Activated T-cell treated with anti-CD3 and anti-CD28 coated beads for 48 hours (primary cell): ENCODE data around the gene OR8B3.
"Not testable (repeated sequence)": the region's sequence is repeated elsewhere in the genome, so short reads cannot be mapped to it uniquely, and the experiment has no call there.

ENCODE experiments used
- DNase-seq: peaks from one replicate; pipeline ENCODE4 v3.0.0-alpha.2; 2020; ENCODE audit warnings: low read depth

Gene OR8B3, protein sequence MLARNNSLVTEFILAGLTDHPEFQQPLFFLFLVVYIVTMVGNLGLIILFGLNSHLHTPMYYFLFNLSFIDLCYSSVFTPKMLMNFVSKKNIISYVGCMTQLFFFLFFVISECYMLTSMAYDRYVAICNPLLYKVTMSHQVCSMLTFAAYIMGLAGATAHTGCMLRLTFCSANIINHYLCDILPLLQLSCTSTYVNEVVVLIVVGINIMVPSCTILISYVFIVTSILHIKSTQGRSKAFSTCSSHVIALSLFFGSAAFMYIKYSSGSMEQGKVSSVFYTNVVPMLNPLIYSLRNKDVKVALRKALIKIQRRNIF

DNA sequence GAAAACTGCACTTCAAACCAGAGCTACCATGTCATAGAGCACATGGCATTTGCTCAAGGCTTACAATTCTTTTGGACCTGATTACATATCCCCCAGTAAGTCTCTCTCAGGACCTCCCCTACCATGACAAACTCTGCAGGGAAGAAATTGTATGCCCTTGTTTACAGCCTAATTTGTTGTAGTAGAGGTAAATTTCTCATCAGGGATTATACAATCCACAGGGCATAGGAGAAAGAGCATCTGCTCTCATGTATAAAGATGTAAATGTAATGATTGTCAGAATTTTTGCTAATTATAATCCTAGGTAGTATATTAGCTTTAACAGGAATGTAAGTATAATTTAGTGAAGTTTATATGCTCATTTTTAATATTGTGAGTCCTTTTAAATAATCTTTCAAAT is at the start of gene OR8B3:
TSS of gene OR8B3 (minus strand) at position 101 of the 400 bp plus-strand sequence. CDS start 1,673 bp downstream, outside the sequence.
- no peak for DNase-seq

DNA sequence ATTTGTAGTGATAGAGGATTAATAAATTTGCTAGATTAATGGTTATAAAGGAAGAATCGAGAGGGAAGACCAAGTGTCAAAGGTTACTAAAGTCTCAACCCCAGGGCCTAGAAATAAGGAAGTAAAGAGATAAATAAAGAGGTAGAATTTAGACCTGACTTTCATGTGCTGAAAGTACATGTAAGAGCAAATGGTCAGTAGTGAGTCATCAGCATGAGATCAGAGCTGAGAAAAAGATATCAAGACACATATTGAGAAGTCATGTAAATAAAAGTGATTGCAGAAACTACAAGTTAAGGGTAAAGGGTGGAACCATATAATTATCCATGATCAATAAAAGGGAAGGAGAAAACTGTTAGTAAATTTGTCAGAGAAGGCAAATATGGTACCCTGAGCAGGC is 48.1 kb upstream of the OR8B3 start:
- no peak for DNase-seq

DNA sequence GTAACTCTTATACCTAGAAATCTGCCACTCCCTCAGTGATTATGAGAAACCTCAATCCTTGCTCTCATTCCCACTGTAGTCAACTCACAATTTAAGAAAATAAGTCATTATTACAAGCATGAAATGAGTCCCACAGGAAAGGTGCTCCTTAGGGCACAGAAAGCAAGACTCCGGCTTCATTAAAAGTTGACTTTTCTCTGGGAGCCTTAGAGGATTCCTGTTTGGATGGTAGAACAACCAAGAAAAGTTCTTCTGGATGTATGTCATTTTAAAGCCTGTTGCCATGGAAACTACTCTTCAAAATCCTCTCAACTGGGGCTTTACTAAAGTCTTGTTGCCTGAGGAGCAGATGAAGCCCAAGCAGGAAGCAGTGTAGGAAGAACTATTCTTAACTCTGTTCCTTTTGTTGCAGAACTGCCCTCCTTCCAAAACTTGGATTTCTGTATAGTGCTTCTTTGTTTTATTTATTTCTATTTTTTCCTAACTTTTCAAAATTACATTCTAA is 46.9 kb upstream of the OR8B3 start, which contains the start of gene OR8B8:
TSS of gene OR8B8 (minus strand) at position 51 of the 505 bp plus-strand sequence. CDS start 4,611 bp downstream, outside the sequence.
- DNase-seq = no peak

DNA sequence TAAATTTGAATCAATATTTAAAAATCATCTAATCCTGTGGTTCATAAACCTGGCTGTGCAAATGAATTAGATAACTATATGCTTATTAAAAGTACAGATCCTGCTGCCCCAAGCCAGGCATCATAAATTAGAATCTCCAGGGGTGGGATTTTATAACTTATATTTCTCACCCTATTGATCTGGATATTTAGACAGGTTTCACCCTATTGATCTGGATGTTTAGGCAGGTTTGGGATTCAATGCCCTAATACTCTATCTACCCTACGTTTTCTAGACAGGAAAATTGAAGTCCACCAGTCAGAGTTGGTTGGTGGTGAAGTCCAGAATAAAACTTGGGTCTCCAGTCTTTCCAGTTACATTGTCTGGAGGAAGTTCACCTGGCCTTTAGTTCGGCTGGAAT is 44.0 kb upstream of the OR8B3 start:
- no peak for DNase-seq

DNA sequence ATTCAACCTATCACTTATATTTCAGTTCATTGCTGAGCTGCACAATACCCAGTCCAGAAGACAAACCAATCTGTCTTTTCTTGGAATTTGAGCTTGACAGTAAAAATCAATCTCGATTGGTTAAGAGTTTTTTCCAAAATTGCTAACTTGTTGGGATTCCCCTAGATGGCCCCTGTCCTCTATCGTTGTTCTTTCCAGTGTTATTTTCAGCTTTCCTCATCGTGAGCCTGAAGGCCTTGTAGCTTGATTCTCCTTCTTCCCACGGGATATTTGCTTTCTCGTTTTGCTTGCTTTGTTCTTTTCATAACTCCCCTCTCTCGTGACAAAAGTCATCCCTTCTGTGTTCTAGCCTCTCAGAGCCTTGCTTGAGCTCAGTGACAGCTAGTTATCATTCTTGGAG is 43.6 kb upstream of the OR8B3 start:
- DNase-seq = no peak

DNA sequence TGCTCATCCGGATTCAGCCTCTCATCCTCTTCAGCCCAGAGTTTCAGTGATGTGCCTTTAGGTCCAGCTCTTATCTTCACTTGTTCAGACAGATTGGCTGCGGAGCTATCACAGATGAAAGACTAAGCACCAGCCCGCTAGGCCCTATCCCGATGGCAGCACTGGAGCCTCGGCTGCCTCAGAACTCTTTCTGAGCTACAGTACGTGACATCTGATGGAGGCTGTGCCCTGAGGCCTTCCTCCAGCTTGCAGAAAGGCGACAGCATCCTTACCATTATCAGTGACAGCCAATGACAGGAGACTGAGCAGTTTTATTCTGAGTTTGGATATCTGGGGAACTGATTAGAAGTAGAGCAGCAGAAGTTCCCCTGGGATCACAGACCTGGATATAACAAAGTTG is 42.7 kb upstream of the OR8B3 start:
- DNase-seq = no peak

DNA sequence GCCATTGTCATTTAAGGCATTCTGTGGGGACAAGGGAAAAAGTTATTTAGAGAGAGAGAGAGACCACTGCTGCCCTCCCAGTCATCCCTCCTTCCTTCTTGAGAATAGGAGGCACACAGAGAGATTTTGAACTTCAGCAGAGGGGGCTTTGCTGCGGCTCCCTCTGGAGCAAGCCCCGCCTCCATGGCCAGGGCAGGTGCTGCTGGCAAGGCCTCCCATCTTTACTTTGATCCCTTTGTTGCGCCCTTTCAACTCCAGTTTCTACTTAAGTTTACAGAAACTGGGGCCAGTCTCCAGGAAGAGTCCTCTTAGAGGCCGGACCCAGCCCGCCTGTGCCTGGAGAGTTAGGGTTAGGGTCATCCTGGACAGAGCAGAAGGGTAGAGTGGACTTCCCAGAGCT is 42.3 kb upstream of the OR8B3 start:
- no peak for DNase-seq

DNA sequence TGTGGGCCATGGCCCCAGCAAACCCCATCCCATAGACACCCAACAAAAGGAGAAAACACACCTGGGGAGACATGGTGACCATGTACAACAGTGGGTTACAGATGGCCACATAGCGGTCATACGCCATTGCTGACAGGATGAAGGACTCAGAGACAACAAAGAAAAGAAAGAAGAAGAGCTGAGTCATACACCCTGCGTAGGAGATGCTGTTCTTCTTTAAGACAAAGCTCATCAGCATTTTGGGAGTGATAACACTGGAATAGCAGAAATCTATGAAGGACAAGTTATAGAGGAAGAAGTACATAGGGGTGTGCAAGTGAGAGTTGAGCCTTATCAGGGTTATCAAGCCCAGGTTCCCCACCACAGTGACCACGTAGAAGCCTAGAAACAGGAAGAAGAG is 41.8 kb upstream of the OR8B3 start:
- no peak for DNase-seq

DNA sequence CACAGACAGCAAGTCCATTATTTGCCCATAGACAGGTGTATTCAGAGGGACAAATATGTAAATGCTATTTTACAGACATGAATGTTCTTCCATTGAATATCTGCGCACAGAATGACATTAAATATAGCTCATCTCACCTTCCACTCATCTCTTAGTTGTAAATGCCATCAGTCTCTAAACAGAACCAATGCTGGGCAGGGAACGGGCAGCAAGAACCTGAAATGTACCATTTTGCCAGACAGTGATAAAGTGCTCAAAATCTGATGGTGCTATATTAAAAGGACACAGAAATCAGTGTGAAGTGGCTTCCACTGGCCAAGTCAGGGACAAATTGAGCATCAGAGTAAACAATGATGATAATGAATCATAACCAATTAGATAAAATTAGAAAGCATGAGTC is 35.9 kb upstream of the OR8B3 start:
- no peak for DNase-seq

DNA sequence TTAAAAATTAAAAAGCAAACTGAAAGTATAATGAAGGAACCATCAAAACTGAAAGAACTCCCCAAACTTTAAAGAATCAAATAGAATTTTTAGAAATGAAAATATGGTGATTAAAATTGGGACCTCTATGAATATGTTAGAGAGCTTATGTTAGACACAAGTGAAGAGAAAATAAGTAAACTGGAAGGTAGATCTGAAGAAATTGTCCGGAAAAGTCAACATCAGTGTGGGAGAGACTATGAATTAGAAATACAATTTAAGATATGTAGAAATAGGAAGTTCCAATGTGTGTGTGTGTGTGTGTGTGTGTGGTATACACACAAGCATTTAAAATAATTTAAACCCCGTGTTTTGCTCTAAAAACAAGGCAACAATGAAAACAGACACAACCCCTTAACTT is 30.8 kb upstream of the OR8B3 start:
- no peak for DNase-seq

DNA sequence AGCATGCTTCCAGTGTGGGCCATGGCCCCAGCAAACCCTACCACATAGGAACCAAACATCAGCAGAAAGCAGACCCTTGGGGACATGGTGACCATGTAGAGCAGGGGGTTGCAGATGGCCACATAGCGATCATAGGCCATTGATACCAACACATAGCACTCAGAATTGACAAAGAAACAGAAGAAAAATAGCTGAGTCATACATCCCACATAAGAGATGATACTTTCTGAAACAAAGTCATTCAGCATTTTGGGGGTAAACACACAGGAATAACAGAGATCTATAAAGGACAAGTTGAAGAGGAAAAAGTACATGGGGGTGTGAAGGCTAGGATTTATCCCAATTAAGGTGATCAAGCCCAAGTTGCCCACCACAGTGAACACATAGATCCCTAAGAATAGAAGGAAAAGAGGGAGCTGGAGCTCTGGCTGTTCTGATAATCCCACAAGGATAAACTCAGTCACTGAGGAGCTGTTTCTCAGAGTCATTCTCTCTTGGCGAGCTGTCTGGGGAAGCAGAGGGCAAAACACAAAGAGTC is 25.6 kb upstream of the OR8B3 start, which contains the start of gene OR8B4:
TSS of gene OR8B4 (minus strand) at position 488 of the 538 bp plus-strand sequence. CDS start at position 488, 0 bp downstream.
- DNase-seq = no peak

DNA sequence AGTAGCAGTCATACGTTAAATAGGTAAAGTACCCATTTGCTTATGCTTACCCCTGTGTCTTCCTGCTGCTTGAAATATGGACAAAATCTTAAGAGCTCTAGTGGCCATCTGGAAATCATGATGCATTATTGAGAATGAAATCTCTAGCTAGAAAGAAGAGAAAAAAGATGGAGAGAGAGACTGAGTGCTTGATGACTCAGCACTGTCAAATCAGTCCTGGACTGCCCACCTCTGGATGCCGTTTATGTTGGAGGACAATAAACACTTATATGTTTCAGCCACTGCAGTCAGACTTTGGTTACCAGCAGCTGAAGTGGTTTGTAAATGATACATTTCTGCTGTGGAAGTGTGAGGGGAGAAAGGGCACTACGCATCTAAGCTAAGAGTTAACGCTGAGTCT is 22.2 kb upstream of the OR8B3 start:
- DNase-seq = no peak

DNA sequence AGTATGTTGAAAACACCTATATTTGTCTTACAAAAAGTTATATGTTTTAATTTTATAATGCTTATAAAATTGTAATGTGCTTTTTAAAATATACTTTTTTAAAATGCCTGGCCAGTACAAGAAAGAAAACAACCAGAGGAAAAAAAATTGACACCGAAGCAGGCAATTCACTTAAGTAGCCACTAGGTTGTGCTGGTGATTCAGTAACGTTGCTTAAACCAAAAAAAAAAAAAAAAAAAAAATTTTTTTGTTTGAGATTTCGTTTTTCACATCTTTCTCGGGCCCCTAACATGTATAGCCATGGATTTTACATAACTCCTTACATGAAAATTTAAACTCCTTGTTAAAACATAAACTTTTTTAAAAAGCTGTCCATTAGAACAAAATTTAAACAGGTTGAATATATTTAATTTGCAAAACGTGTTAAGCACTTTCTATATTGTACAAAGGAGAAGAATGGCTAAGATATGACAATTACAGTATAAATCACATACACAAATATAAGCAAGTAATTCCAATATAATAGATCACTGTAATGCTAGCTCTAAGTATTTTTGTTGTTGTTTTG is 16.6 kb upstream of the OR8B3 start:
- no peak for DNase-seq

DNA sequence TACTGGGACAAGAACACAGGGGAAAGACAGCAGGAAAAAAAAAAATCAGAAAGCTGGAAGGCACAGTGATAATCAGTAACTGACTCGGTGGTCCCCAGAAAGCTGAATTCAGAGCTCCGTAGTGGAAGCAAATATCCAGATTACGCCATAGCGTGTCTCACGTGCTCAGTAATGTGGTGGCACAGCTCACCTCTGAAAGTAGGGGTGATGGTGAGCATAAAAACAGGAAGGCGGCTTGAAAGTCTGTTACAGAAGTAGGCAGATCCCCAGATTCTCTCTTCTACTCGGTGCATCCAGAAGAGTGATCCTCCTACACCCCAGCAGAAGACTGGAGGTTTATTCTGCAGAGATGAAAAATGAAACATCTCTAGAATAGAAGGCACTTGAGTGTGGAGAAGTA is 11.1 kb upstream of the OR8B3 start:
- DNase-seq = no peak

DNA sequence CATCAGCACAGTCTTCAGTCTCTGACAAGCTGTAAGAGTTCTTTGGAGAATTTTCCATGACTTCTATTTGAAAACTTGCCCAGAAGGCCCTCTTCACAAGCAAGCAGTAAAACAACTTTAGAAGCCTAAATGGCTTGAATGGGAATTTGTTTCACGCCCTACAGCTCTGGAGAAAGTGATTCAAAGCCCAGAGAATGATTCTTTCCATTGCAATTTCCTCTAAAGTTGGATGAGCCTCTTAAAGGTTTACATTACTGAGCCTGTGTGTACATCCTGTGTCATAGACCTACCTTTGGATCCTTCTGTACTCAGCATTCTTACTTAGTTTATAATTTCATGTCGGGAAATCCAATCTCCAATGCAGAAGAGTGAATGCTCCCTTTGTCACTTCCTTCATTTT is 6.8 kb upstream of the OR8B3 start:
- DNase-seq = no peak

DNA sequence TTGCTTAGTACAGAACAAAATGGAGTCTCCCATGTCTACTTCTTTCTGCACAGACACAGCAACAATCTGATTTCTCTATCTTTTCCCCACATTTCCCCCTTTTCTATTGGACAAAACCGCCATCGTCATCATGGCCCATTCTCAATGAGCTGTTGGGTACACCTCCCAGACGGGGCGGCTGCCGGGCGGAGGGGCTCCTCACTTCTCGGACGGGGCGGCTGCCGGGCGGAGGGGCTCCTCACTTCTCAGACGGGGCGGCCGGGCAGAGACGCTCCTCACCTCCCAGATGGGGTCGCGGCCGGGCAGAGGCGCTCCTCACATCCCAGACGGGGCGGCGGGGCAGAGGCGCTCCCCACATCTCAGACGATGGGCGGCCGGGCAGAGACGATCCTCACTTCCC is 4.4 kb upstream of the OR8B3 start:
- DNase-seq = not testable (repeated sequence)

DNA sequence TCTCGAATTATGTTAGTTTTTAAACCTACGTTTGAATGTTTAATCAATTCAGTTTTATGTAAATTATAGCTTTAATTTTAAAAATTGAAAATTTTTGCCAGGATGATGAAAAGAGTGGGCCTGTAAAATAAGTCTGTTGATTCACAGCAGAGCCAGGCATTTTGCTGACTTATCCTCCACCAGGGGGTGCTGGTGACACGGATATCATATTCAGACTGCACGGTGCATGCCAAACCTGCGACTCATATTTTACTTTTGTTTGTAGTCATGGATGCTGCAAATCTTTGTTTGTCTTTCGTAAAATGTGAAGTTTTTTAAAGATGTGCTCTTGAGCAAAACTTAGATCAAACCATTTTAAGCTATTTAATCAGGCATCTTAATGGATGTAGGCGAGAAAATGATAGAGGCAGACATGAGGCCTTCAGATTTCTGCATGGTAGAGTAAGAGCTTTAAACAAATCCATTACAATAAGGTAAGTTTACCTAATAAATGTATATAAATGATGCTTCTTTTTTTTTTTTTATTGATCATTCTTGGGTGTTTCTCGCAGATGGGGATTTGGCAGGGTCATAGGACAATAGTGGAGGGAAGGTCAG is 3.6 kb upstream of the OR8B3 start:
- peak; percentile 48 for DNase-seq

DNA sequence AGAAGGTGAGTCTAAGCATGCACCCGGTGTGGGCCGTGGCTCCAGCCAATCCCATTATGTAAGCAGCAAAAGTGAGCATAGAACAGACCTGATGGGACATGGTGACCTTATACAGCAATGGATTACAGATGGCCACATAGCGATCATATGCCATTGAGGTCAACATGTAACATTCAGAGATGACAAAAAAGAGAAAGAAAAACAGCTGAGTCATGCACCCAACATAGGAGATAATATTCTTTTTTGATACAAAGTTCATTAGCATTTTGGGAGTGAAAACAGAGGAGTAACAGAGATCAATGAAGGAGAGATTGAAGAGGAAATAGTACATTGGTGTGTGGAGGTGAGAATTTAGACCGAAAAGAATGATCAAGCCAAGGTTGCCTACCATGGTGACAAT is 2.0 kb downstream of the OR8B3 start:
- DNase-seq = not testable (repeated sequence)

DNA sequence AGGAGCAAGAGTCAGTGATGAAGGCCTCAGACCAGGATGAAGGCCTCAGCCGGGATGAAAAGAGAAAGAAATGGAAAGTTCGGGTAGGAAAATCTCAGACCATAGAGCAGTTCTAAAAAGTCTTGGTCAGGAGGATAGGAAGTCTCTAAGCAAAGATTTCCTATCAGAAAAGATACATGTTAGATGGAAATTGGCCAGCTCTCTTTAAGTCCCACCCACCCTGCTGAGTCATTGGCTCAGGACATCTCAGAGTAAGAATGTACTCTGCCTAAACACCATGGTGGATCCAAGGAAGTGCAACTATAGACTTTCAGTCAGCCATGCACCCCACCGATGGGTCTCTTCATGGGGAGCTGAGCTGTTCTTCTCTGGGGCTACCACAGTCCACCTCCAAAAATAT is 4.4 kb downstream of the OR8B3 start:
- DNase-seq = no peak

DNA sequence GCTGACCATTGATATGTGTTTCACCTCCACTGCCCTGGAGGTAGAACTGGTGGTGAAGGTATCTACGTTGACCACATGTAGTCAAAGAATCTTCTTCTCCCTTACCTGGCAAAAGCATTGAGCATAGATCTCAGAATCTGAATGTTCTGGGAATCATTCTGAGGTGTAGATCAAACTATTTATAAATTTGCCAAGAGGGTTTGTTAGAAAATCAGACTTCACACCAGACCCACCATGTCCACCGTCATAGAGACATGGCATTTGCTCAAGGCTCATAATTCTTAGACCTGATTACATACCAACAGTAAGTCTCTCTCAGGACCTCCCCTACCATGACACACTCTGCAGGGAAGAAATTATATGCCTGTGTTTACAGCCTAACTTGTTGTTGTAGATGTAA is 14.4 kb downstream of the OR8B3 start, which contains the start of gene OR8B2:
TSS of gene OR8B2 (minus strand) at position 101 of the 400 bp plus-strand sequence. CDS start 1,156 bp downstream, outside the sequence.
- no peak for DNase-seq

DNA sequence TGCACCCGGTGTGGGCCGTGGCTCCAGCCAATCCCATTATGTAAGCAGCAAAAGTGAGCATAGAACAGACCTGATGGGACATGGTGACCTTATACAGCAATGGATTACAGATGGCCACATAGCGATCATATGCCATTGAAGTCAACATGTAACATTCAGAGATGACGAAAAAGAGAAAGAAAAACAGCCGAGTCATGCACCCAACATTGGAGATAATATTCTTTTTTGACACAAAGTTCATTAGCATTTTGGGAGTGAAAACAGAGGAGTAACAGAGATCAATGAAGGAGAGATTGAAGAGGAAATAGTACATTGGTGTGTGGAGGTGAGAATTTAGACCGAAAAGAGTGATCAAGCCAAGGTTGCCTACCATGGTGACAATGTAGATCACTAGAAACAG is 16.0 kb downstream of the OR8B3 start:
- DNase-seq = not testable (repeated sequence)

DNA sequence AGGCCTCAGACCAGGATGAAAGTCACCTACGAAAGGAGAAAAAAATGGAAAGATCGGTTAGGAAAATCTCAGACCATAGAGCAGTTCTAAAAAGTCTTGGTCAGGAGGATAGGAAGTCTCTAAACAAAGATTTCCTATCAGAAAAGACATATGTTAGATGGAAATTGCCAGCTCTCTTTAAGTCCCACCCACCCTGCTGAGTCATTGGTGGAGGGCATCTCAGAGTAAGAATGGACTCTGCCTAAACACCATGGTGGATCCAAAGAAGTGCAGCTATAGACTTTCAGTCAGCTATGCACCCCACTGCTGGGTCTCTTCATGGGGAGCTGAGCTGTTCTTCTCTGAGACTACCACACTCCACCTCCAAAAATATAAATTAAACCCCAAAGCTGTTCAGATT is 18.2 kb downstream of the OR8B3 start:
- no peak for DNase-seq

DNA sequence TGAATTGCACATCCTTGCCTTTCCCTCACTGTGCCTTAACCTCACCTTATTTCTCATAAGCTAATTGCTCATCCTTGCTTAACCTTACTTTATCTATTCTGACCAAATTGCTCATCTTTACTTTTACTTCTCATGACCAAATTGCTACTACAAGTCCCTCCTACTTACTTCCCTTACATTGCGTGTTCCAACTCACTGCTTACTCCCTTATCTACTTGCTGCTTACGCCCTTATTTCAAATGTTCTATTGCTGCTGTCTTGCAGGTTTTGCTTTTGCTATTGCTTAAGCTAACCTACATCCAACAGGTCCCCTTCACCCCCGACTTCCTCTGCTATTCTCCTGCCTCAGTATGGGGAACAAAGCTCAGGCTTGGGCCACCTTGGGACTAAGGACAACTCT is 22.5 kb downstream of the OR8B3 start:
- DNase-seq = no peak
